Aorta (tissue), 5 donors: Measurements from ENCODE around the gene DHX57. TPM values are rescaled to one million over a fixed set of nuclear protein-coding genes. Genes with fewer than 3 reads are reported as not detected.

ENCODE experiments used
- ATAC-seq: fragments of 200-7000 bp; cut with Tn5 transposase; one replicate; pipeline ENCODE4 v1.9.1; 2022; ENCODE audit warnings: moderate library complexity; ENCODE audit not compliant: low FRiP score
- DNase-seq, 2 donors: peaks; one replicate each; pipeline ENCODE4 v3.0.0-alpha.2; 2020
- H3K27ac ChIP-seq, 2 donors: one replicate each; pipeline ENCODE4 v1.5.1; 2013; ENCODE audit warnings: low read length in 2 of 2, mild to moderate bottlenecking in 2 of 2, moderate library complexity in 2 of 2, control low read depth in 1 of 2, inconsistent platforms in 1 of 2, low read depth in 1 of 2
- H3K27me3 ChIP-seq, 2 donors: one replicate each; pipeline ENCODE4 v1.6.1; 2013; ENCODE audit warnings: control low read depth in 1 of 2, low read length in 1 of 2, mild to moderate bottlenecking in 1 of 2, moderate library complexity in 1 of 2; ENCODE audit not compliant: insufficient read depth in 2 of 2, control insufficient read depth in 1 of 2
- H3K36me3 ChIP-seq, 2 donors: one replicate each; pipeline ENCODE4 v1.6.1; 2013; ENCODE audit warnings: control low read depth in 1 of 2, low read length in 1 of 2, mild to moderate bottlenecking in 1 of 2; ENCODE audit not compliant: insufficient read depth in 2 of 2, control insufficient read depth in 1 of 2
- H3K4me1 ChIP-seq, 2 donors: one replicate each; pipeline ENCODE4 v1.6.1; 2013; ENCODE audit warnings: low read length in 2 of 2, control low read depth in 1 of 2, mild to moderate bottlenecking in 1 of 2, moderate library complexity in 1 of 2; ENCODE audit not compliant: insufficient read depth in 2 of 2, control insufficient read depth in 1 of 2
- H3K4me3 ChIP-seq, 2 donors: one replicate each; pipeline ENCODE4 v1.5.1; 2013; ENCODE audit warnings: low read length in 2 of 2, control low read depth in 1 of 2, mild to moderate bottlenecking in 1 of 2
- H3K9me3 ChIP-seq: one replicate; pipeline ENCODE4 v1.6.1; 2013; ENCODE audit warnings: mild to moderate bottlenecking, low read length; ENCODE audit not compliant: control insufficient read depth
- WGBS, 2 donors: extraction: QIAGEN DNeasy Blood & Tissue Kit; methylation state at CpG; one replicate each; pipeline ENCODE4 v1.1.7; 2013; 5-methylcytosine and 5-hydroxymethylcytosine counted together
- intact Hi-C, 2 donors: fragments of 100-400 bp; cut with DNase I; formaldehyde crosslinking; loops; one replicate each; pipeline versions ENCODE4 v1.14.2 to v1.15.0; 2022
- polyA plus RNA-seq, 2 donors: library from polyadenylated mRNA; stranded (reverse); fragments of 200-250 nt; gene quantifications; one replicate each; pipeline ENCODE4 v1.2.3, GENCODE V29; 2013
- total RNA-seq, 2 donors: library from RNA; stranded (reverse); fragmentation: NEBNext Ultra II Directional; extraction: Animal tissue kit (Norgen Biotek cat#: 25700); gene quantifications; one replicate each; pipeline ENCODE4 v1.2.1, GENCODE V29; 2021
- donor health status: healthy with polysubstance abuse.
- donor health status: Bipolar disorder and iron deficiency.
- donor health status: DM: no; HTN: no; CAD: no.
- donor health status: DM: no; HTN: no; CAD: no.
- donor health status: DM: yes; HTN: yes; CAD: no.

DHX57 gene
- total and polyA plus RNA-seq, 4 donors, result 2.5 to 19.6 (median 15.6) TPM

DNA sequence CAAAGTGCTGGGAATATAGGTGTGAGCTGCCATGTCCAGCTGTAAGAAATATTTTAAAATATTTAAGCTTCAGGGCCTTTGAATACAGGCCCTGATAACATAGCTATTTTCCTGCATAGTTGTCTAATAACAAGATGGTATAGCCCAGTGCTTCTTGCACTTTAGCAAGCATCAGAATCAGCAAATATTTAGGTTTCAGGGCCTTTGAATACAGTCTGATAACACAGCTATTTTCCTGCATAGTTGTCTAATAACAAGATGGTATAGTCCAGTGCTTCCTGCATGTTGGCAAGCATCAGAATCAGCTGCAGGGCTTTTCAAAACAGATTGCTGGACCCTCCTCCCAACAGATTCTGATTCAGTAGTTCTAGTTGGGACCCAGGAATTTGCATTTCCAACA is 92.1 kb downstream of the DHX57 start:
- intact Hi-C loops, result no loop called here
- Histone ChIP-seq H3K4me1 (no peaks in the 10 kb centered on the region), H3K36me3 (peaks cover 4% of the 10 kb centered on the region in 2 donors), H3K4me3 (no peak overlapping the region), H3K27ac (no peak overlapping the region), H3K9me3 (no peaks in the 10 kb centered on the region), H3K27me3 (no peaks in the 10 kb centered on the region)
- no peak for ATAC-seq
- DNase-seq, result no peak

DNA sequence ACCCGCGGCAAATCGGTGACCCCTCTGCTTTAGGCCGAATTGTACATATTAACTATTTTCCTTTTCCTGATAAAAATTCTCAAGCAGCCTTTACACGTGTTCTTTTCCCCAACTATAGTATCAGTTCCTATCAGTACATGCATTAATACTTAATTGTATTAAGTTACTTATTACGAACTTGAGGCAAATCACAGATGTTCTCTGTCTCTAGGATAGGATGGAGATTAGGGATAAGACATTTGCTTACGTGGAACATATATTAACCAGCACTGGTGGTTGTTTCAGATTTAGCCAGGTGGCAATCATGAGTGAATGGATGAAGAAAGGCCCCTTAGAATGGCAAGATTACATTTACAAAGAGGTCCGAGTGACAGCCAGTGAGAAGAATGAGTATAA is 97.0 kb downstream of the DHX57 start:
- no peak for ATAC-seq
- H3K36me3 ChIP-seq, result peaks cover 4% of the 10 kb centered on the region in 2 donors
- H3K27ac ChIP-seq, result peak overlapping the region in 1 of 2 donors; percentile 74
- intact Hi-C loops, result no loop called here
- H3K27me3 ChIP-seq, result no peaks in the 10 kb centered on the region
- no peaks in the 10 kb centered on the region for H3K4me1 ChIP-seq
- 15 to 19% methylated on average over 8 of the region's 8 CpGs for WGBS, 2 donors
- H3K9me3 ChIP-seq, result no peaks in the 10 kb centered on the region
- H3K4me3 ChIP-seq, result peak overlapping the region; percentile 64 to 77
- DNase-seq, result no peak

DNA sequence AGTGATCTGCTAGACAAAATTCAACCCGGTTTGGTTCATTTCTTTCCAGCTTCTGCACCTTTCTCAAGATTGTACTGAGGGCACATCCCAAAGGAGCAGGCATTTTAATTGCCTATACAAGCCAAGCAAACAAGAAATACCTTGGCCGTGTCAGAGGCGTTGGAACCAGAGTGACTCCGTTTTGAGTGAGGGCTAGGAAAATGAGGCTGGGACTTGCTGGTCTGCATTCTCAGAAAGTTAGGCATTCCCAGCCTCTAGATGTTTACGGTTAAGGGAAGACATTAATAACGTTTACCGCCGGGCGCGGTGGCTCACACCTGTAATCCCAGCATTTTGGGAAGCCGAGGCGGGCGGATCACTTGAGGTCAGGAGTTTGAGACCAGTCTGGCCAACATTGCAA is 99.2 kb downstream of the DHX57 start:
- intact Hi-C loops, result no loop called here
- no peak overlapping the region for H3K27ac ChIP-seq
- no peak for ATAC-seq

DNA sequence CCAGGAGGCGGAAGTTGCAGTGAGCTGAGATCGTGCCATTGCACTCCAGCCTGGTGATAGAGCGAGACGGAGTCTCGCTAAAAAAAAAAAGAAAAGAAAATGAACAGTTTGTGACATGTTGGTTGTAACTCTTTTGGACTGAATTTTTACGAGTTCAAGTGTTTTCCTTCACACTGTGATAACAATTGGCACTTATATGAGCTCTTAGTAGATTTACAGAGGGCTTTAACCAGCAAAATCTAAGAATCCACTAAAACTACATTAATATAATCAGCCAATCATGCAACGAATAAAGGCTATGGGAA is 99.9 kb downstream of the DHX57 start:
- no peaks in the 10 kb centered on the region for H3K27me3 ChIP-seq
- no peak for ATAC-seq
- intact Hi-C loops, result no loop called here
- peaks cover 0 to 2% of the 10 kb centered on the region in 2 donors for H3K36me3 ChIP-seq
- no peaks in the 10 kb centered on the region for H3K4me1 ChIP-seq
- 58 to 59% methylated on average over 7 of the region's 7 CpGs for WGBS, 2 donors
- DNase-seq, result no peak
- no peaks in the 10 kb centered on the region for H3K9me3 ChIP-seq
- no peak overlapping the region for H3K4me3 ChIP-seq
- no peak overlapping the region for H3K27ac ChIP-seq

More for the DNA sequence above, 99.2 kb downstream of the DHX57 start:
- 83 to 90% methylated on average over 13 of the region's 13 CpGs for WGBS, 2 donors
- no peak for DNase-seq
- Histone ChIP-seq H3K27me3 (no peaks in the 10 kb centered on the region), H3K4me3 (no peak overlapping the region), H3K36me3 (peaks cover 2 to 4% of the 10 kb centered on the region in 2 donors), H3K9me3 (no peaks in the 10 kb centered on the region), H3K4me1 (no peaks in the 10 kb centered on the region)

DNA sequence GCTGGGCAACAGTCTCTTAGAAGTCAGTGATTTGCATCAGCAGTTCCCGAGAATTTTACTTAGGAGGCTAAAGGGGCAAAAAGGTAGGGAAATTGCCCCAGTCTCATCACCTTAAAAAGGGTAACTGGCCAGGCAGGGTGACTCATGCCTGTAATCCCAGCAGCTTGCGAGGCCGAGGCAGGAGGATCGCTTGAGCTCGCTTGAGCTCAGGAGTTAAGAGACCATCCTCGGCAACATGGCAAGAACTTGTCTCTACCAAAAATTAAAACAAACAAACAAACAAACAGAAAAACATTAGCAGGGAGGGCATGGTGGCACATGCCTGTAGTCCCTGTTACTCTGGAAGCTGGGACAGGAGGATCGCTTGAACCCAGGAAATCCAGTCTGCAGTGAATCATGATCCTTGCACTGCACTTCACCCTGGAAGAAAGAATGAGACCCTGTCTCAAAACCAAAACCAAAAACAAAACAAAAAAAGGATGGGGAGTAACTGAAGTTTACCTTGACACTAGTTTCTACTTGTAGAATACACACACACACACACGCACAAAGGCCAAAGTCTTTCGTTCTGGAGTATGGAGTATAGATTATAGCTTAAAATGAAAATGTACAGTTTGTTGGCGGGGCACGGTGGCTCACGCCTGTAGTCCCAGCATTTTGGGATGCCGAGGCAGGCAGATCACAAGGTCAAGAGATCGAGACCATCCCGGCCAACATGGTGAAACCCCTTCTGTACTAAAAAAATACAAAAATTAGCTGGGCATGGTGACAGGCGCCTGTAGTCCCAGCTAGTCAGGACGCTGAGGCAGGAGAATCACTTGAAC is 100.4 kb downstream of the DHX57 start:
- Histone ChIP-seq H3K9me3 (no peaks in the 10 kb centered on the region), H3K27ac (no peak overlapping the region), H3K4me1 (no peaks in the 10 kb centered on the region), H3K4me3 (no peak overlapping the region), H3K36me3 (peaks cover 0 to under 1% of the 10 kb centered on the region in 2 donors), H3K27me3 (no peaks in the 10 kb centered on the region)
- 82 to 84% methylated on average over 17 of the region's 17 CpGs for WGBS, 2 donors
- DNase-seq (no peak), ATAC-seq (no peak)
- intact Hi-C loops, result no loop called here

DNA sequence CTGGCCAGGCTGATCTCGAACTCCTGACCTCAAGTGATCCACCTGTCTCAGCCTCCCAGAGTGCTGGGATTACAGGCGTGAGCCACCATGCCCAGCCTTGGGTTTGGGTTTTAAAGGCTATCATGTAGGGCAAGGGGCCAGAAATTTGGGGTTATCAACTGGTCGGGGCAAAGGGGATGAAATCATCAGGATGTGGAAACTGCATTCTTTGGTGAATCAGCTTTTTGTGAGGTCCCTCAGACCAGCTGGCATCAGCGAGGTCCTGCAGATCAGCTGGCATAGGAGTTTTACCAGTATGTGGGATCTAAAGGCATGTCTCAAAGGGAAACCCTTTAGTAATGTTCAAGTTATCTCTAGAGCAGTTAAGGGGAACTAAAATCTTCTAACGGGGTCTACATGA is 104.1 kb downstream of the DHX57 start:
- H3K9me3 ChIP-seq, result no peaks in the 10 kb centered on the region
- intact Hi-C loops, result no loop called here
- 75 to 76% methylated on average over 5 of the region's 5 CpGs for WGBS, 2 donors
- H3K36me3 ChIP-seq, result no peaks in the 10 kb centered on the region
- no peaks in the 10 kb centered on the region for H3K4me1 ChIP-seq
- H3K4me3 ChIP-seq, result no peak overlapping the region
- no peaks in the 10 kb centered on the region for H3K27me3 ChIP-seq
- DNase-seq, result no peak
- no peak for ATAC-seq
- no peak overlapping the region for H3K27ac ChIP-seq

DNA sequence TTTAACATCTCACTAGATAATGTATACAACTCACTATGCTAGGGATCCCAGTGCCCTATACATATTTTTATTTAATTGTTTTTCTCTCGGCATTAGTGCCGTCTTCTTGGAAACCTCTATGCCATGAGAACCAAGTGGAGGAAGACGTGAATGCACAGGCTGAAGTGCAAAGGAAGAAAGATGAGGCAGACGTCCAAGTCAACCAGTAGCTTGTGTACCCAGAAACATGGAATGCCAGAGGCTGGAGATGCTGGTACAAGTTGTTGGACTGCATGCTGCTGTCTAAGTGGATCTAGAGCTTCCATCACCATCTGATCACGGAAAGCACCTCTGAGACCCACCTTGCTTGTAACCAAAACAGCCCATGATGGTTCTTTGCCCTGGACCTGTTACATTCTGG is 110.2 kb downstream of the DHX57 start:
- intact Hi-C loops, result no loop called here
- no peak for ATAC-seq
- Histone ChIP-seq H3K36me3 (no peaks in the 10 kb centered on the region), H3K4me3 (no peak overlapping the region), H3K9me3 (no peaks in the 10 kb centered on the region), H3K27ac (no peak overlapping the region), H3K27me3 (no peaks in the 10 kb centered on the region), H3K4me1 (no peaks in the 10 kb centered on the region)
- 81% methylated on average over 5 of the region's 5 CpGs for WGBS, 2 donors
- no peak for DNase-seq

DNA sequence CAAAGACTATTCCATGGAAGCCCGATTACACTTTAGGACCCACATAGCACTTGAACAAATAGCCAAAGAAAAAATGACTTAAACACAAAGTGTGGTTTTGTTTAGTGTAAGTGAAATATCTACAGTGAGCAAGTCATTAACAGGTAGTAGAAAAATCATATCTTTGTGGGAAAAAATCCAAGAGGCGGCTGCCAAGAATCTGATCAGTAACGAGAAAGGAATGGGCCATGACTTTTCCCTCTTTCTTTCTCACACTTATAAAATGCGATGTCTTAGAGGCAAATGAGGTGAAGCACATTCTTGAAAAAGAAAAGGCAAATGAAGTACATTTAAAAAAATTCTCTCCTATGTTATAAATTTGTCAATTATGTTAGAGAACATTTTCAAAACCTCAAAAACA is 110.6 kb downstream of the DHX57 start:
- H3K4me3 ChIP-seq, result no peak overlapping the region
- no peak for ATAC-seq
- 43 to 48% methylated on average over 4 of the region's 4 CpGs for WGBS, 2 donors

DNA sequence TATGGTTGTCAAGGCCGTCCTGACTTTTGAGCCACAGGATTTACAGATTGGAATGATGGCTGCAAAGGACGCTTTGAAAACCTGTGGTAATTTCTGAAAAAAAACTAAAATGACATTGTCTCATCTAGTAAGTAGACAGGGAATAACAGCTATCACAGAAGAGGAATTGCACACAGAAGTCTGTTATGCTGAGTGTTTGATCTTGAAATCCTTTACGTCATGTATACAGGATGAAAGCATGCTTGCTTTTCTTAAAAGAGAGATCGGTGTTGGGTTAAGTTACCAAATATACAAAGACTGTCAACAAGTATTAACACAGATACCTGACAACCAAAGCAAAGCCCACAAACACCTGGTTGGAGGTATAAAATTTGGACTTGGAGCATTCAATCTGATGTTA is 112.0 kb downstream of the DHX57 start:
- DNase-seq (no peak), ATAC-seq (no peak)
- intact Hi-C loops, result no loop called here
- Histone ChIP-seq H3K27me3 (no peaks in the 10 kb centered on the region), H3K36me3 (no peaks in the 10 kb centered on the region), H3K4me3 (no peak overlapping the region), H3K9me3 (no peaks in the 10 kb centered on the region), H3K27ac (no peak overlapping the region), H3K4me1 (no peaks in the 10 kb centered on the region)
- WGBS, 2 donors, result 96 to 98% methylated on average over 4 of the region's 4 CpGs

More for the DNA sequence above, 110.6 kb downstream of the DHX57 start:
- no peak for DNase-seq
- intact Hi-C loops, result no loop called here
- Histone ChIP-seq H3K27me3 (no peaks in the 10 kb centered on the region), H3K27ac (no peak overlapping the region), H3K4me1 (no peaks in the 10 kb centered on the region), H3K36me3 (no peaks in the 10 kb centered on the region), H3K9me3 (no peaks in the 10 kb centered on the region)
